ENCODE results near the gene PRTN3. TPM values are rescaled to one million over a fixed set of nuclear protein-coding genes. Genes with fewer than 3 reads are reported as not detected.

Gene PRTN3
- total RNA-seq, 1 experiment from 2014 or later = not detected

- no peaks in the 10 kb centered on the region for H3K9me3 Mint-ChIP-seq (ENCODE audit: low read depth, unreplicated experiment)
- H3K4me3 Mint-ChIP-seq (ENCODE audit: low read depth, unreplicated experiment) = no peak overlapping the region
- peaks cover 36% of the 10 kb centered on the region for H3K36me3 Mint-ChIP-seq (ENCODE audit: insufficient read depth, unreplicated experiment)
- no peaks in the 10 kb centered on the region for H3K27me3 Mint-ChIP-seq (ENCODE audit: unreplicated experiment)
- H3K27ac Mint-ChIP-seq (ENCODE audit: unreplicated experiment) = peak overlapping the region; percentile 38
- TF ChIP-seq CTCF (IDR thresholded peaks at IDR 0.05; ENCODE audit: unreplicated experiment) = no peak
- intact Hi-C loops (cut with micrococcal nuclease; ENCODE audit: unreplicated experiment) = no loop called here
- CTCF ChIA-PET = interaction anchor here (0.6 to 0.7 kb wide), 2 partner anchors 10 to 288 kb away, joined by 4 to 5 read pairs; no protein-coding TSS in a partner anchor
- no peaks in the 10 kb centered on the region for H3K4me1 Mint-ChIP-seq (ENCODE audit: low read depth, unreplicated experiment)
- DNase-seq = peak; percentile 64
- no TSS peak for BruUV-seq (replicated peaks)
Measured at GRCh38 chr19:869245-870177, 28.7 kb downstream of the PRTN3 start.

- peaks cover 30% of the 10 kb centered on the region for H3K36me3 Mint-ChIP-seq (ENCODE audit: insufficient read depth, unreplicated experiment)
- CTCF ChIA-PET = interaction anchor here (0.7 kb wide), 1 partner anchor 9 kb away, joined by 5 read pairs; no protein-coding TSS in a partner anchor
- DNase-seq = no peak
- no peak overlapping the region for H3K27ac Mint-ChIP-seq (ENCODE audit: unreplicated experiment)
- no peaks in the 10 kb centered on the region for H3K27me3 Mint-ChIP-seq (ENCODE audit: unreplicated experiment)
- no peaks in the 10 kb centered on the region for H3K4me1 Mint-ChIP-seq (ENCODE audit: low read depth, unreplicated experiment)
- H3K9me3 Mint-ChIP-seq (ENCODE audit: low read depth, unreplicated experiment) = no peaks in the 10 kb centered on the region
- TF ChIP-seq CTCF (IDR thresholded peaks at IDR 0.05; ENCODE audit: unreplicated experiment) = no peak
- no peak overlapping the region for H3K4me3 Mint-ChIP-seq (ENCODE audit: low read depth, unreplicated experiment)
- no TSS peak for BruUV-seq (replicated peaks)
- intact Hi-C loops (cut with micrococcal nuclease; ENCODE audit: unreplicated experiment) = no loop called here
Measured at GRCh38 chr19:870314-870713, 29.5 kb downstream of the PRTN3 start.

DNA sequence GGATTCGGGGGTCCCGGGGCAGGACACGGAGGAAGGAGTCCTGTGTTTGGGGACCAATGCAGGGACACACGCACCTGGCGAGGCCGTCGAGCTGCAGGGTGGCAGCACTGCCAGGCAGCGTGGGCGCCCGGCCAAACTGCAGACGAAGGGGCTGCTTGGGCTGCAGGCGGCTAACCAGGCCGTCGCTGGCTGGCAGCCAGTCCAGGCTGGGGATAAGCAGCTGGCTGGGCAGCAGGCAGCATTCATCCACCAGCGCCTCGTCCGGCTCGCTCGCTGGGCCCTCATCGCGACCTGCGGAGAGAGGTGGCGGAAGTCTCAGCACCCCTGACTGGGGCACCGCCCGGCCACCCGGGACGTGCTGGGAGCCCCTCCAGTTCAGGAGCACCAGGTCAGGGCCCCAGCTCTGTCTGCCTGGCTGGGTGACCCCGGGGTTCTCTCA lies 30.2 kb downstream of the PRTN3 start:
- no peak for DNase-seq
- CTCF ChIA-PET = no interaction called here
- no peaks in the 10 kb centered on the region for H3K27me3 Mint-ChIP-seq (ENCODE audit: unreplicated experiment)
- no peak overlapping the region for H3K4me3 Mint-ChIP-seq (ENCODE audit: low read depth, unreplicated experiment)
- no peaks in the 10 kb centered on the region for H3K4me1 Mint-ChIP-seq (ENCODE audit: low read depth, unreplicated experiment)
- H3K9me3 Mint-ChIP-seq (ENCODE audit: low read depth, unreplicated experiment) = no peaks in the 10 kb centered on the region
- no TSS peak for BruUV-seq (replicated peaks)
- peaks cover 30% of the 10 kb centered on the region for H3K36me3 Mint-ChIP-seq (ENCODE audit: insufficient read depth, unreplicated experiment)
- no peak overlapping the region for H3K27ac Mint-ChIP-seq (ENCODE audit: unreplicated experiment)
- TF ChIP-seq CTCF (IDR thresholded peaks at IDR 0.05; ENCODE audit: unreplicated experiment) = no peak
- intact Hi-C loops (cut with micrococcal nuclease; ENCODE audit: unreplicated experiment) = no loop called here

GRCh38 chr19:871446-872265 lies 30.9 kb downstream of the PRTN3 start:
- H3K36me3 Mint-ChIP-seq (ENCODE audit: insufficient read depth, unreplicated experiment) = peaks cover 30% of the 10 kb centered on the region
- no peaks in the 10 kb centered on the region for H3K4me1 Mint-ChIP-seq (ENCODE audit: low read depth, unreplicated experiment)
- intact Hi-C loops (cut with micrococcal nuclease; ENCODE audit: unreplicated experiment) = no loop called here
- CTCF ChIA-PET = no interaction called here
- no peaks in the 10 kb centered on the region for H3K9me3 Mint-ChIP-seq (ENCODE audit: low read depth, unreplicated experiment)
- no peak overlapping the region for H3K27ac Mint-ChIP-seq (ENCODE audit: unreplicated experiment)
- no peak for TF ChIP-seq CTCF (IDR thresholded peaks at IDR 0.05; ENCODE audit: unreplicated experiment)
- H3K27me3 Mint-ChIP-seq (ENCODE audit: unreplicated experiment) = no peaks in the 10 kb centered on the region
- no peak overlapping the region for H3K4me3 Mint-ChIP-seq (ENCODE audit: low read depth, unreplicated experiment)
- no peak for DNase-seq
- BruUV-seq (replicated peaks) = no TSS peak

All from Calu3 (cell line).